ENCODE results near the gene KLK3.

Gene KLK3

DNA sequence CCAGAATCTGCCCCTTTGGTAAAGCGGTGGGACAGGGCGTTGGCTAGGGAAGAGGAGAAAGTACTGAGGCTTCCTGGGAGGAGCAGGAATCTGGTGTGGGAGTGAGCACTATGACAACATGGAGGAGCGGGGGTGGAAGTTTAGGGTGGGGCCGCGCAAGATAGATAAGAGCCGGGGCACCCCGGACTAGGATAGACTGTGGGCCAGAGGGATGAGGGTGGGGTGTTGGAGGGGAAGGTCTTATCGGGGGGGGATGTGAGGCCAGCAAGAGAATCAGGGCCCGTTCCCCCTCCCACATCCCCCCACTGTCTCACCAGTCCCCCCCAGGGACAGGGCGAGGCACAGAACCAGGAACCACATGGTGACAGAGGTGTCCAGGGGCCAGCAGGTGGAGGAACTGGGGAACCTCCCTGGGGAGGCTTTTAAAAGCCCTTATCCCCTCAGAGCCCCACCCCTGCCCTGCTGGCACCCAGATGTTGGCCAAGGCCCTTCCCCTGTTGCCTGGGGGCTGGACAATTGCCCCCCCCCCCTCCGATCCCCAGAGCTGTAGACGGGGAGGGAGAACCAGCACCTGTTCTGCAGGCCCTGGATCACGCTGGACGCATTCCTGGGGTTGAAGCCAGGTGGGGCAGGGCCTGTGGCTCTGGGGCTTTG is 31.2 kb upstream of the KLK3 start, which contains the start of gene KLK1:
Gene KLK1, minus strand, starts transcription at position 399 of the 654 bp plus-strand sequence. Its CDS starts 39 bp downstream, at position 360.
- H3K27ac ChIP-seq: no peak within 1 kb of the TSS
- TF ChIP-seq, protein P1, sequence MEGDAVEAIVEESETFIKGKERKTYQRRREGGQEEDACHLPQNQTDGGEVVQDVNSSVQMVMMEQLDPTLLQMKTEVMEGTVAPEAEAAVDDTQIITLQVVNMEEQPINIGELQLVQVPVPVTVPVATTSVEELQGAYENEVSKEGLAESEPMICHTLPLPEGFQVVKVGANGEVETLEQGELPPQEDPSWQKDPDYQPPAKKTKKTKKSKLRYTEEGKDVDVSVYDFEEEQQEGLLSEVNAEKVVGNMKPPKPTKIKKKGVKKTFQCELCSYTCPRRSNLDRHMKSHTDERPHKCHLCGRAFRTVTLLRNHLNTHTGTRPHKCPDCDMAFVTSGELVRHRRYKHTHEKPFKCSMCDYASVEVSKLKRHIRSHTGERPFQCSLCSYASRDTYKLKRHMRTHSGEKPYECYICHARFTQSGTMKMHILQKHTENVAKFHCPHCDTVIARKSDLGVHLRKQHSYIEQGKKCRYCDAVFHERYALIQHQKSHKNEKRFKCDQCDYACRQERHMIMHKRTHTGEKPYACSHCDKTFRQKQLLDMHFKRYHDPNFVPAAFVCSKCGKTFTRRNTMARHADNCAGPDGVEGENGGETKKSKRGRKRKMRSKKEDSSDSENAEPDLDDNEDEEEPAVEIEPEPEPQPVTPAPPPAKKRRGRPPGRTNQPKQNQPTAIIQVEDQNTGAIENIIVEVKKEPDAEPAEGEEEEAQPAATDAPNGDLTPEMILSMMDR (conservative IDR thresholded peaks at IDR 0.05): no peak

DNA sequence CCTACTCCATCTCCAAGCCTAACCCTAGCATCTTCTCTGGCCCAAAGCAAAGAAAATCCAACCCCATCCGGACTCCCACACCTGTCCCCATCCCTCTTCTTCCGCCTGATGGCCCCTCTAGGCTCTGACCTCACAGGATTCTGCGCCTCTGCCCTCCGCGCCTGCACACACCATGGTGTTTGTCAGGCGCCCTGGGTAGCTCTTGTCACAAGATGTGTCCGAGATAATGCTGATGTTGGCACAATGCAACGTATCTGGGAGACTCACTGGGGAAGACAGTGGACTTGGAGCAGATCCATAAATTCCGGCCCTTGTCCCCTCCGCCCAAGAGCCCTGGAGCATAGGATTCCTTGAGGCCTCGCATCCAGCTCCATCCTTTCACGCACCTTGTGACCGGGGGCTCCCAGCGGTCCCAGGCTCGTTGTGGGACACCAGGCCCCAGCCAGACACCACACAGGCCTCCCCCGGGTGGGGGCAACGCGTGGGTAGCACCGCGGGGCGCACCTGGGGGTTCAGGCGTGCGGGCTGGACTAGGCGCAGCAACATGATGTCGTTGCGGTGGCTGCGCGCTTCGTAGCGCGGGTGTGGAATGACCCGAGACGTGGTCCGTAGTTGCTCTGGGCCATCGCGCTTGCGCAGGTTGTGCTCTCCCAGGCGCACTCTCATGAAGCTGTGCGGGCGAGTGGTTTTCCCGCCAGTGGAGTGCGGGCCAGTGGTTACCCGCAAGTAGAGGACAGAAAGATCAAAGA is 28.0 kb upstream of the KLK3 start:
- TF ChIP-seq, protein P1 (conservative IDR thresholded peaks at IDR 0.05): no peak
- H3K27ac ChIP-seq: no peak overlapping the region

DNA sequence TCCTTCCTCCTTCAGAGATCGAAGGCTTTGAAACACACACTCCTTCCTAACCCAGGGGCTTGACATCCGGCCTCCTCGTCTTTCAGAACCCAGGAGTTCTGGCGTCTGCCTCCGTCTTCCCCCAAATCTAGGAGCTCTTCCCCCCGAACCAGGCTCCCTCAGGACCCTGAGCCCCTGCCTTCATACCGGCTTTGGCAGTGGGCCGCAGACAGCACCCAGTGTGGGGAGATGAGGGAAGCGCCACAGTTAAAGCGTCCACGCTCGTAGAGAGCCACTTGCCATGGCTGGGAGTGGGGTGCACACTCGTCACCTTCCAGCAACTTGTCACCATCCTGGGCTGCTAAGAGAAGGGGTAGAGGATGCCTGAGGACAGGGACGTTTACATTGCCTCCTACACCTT is 27.2 kb upstream of the KLK3 start:
- H3K27ac ChIP-seq: no peak overlapping the region
- TF ChIP-seq, protein P1 (conservative IDR thresholded peaks at IDR 0.05): no peak

DNA sequence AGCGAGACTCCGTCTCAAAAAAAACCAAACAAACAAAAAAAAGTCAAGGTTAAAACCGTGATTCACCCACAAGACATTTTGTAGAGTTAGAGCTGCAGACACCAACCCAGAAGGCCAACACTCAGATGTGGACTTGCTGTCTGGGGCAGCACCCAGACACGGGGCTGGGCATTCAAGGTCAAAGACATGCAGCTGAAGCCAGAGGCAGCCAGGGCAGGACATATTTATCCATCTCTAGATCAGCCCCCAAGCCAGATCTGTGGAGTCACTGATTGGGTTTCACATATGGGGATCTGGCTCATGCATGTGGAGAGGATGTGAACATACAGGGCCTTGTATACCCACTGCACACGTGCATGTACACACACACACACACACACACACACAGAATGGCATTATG is 24.9 kb upstream of the KLK3 start:
- no peak overlapping the region for H3K27ac ChIP-seq
- TF ChIP-seq, protein P1 (conservative IDR thresholded peaks at IDR 0.05): no peak

DNA sequence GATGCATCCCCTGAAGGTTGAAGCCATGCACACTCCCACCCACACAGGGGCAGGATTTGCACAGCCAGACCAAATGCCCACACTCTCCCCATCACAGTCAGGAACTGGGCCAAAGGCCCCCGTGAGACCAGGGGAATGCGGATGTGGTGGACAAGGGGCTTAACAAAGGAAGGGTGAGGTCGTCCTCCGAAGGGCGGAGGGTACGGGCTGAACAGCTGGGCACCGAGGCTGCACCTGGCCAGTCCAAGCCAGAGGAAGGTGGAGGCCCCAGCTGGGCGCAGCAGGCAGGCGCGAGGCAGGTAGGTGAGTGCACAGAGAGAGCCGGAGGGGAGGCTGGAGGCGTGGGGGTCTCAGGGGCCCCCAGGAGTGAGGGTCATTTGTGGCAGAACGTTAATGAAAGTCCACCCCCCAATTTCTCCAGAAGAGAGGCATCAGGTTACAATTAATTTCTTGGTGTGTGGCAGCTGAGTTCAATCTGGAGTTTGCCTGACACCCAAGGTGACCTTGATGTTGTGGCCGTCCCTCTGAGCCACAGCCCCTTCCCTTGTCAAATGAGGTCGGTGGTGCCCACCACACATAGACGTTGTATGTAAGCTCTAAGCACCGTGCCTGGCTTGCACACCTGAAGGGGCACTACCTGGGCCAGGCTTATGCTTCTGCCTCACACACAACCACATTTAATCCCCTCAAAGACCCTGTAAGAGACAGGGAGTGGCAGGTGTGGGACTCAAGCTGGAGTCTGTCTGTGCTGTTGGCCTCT is 24.3 kb upstream of the KLK3 start:
- H3K27ac ChIP-seq: no peak overlapping the region
- TF ChIP-seq, protein P1 (conservative IDR thresholded peaks at IDR 0.05): no peak

DNA sequence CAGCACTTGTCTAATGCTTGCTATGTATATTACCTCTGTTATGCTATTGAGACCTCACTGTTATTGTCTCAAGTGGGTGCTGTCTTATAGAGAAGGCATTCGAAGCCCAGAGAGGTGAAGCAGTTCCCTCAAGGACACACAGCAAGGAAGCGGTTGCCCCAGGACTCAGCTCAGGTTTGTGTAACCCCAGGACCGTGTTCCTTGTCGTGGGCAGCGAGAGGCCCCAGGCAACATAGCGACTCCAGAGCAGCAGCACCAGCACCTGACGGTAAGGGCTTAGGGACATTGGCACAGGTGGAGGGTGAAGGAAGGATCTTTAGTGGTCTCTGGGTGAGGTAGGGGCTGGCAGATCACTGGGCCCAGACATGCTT is 23.7 kb upstream of the KLK3 start:
- TF ChIP-seq, protein P1 (conservative IDR thresholded peaks at IDR 0.05): no peak
- H3K27ac ChIP-seq: no peak overlapping the region

DNA sequence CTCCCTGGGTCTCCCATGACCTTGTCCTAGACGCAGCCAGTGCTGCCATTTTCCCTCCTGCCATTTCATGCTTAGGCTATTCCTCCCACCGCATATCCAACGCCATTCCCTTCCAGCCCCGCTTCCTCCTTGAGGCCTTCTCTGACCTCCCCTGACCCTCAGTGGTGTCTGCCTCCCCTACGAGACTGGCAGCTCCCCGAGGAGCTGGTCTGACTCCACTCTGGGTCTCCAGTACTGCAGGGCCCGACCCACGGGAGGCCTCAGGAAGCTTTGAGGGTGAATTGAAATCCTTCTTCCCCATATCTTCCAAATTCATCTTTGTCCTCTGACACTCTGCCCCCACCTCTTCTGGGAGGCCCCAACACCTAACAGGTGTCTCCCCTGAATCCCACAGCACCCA is 22.0 kb upstream of the KLK3 start:
- TF ChIP-seq, protein P1 (conservative IDR thresholded peaks at IDR 0.05): no peak
- no peak overlapping the region for H3K27ac ChIP-seq
